B cell (primary cell): ENCODE results near the gene TGFBR1. TPM values are rescaled to one million over a fixed set of nuclear protein-coding genes. Genes with fewer than 3 reads are reported as not detected.
A peak's percentile ranks its signal among the peaks of the same experiment; 100 is the strongest.

ENCODE experiments used
- ATAC-seq: fragments of 200-7000 bp; cut with Tn5 transposase; one replicate; pipeline ENCODE4 v1.10.0; 2021; ENCODE audit warnings: low read depth, mild to moderate bottlenecking, moderate number of reproducible peaks, moderate library complexity
- CTCF ChIA-PET: fragments of 350-600 bp; sonication (Branson Sonifier 250); formaldehyde crosslinking; loops from one replicate; lab custom pipeline; 2021; ENCODE audit warnings: antibody characterized with exemption, inconsistent platforms; lab: Charles Lee
- POLR2A ChIA-PET: fragments of 350-600 bp; sonication (Branson Sonifier 250); formaldehyde crosslinking; loops from one replicate; lab custom pipeline; 2021; ENCODE audit warnings: antibody characterized with exemption; lab: Charles Lee
- DNase-seq: peaks from one replicate; pipeline ENCODE4 v3.0.0; 2013
- H2AFZ ChIP-seq: 2 replicates; pipeline ENCODE4 v1.6.1; 2012; ENCODE audit warnings: mild to moderate bottlenecking, low read depth, low read length; ENCODE audit not compliant: insufficient read depth, poor library complexity, severe bottlenecking
- H3K27ac ChIP-seq, 2 donors: 1 replicate in 1 of 2; 2 replicates in 1 of 2; pipeline ENCODE4 v1.5.1; 2012 to 2013; ENCODE audit warnings: low read length in 2 of 2, mild to moderate bottlenecking in 2 of 2, moderate library complexity in 1 of 2
- H3K27me3 ChIP-seq, 4 experiments: fragments of 200-600 bp in 1 of 4; sonication (generic) in 1 of 4; replicated peaks in 1 of 4; 1 replicate in 2 of 4; 2 replicates in 2 of 4; pipeline versions ENCODE4 v1.6.1 to v1.7.0; 2013 to 2016; ENCODE audit warnings: low read length in 3 of 4, mild to moderate bottlenecking in 2 of 4, mixed read lengths in 1 of 4, moderate library complexity in 1 of 4; ENCODE audit not compliant: insufficient read depth in 4 of 4, control insufficient read depth in 3 of 4; ENCODE audit errors: control extremely low read depth in 1 of 4
- H3K36me3 ChIP-seq, 2 experiments: replicated peaks in 1 of 2; 1 replicate in 1 of 2; 2 replicates in 1 of 2; pipeline versions ENCODE4 v1.6.1 to v1.7.1; 2013; ENCODE audit warnings: low read length in 1 of 2; ENCODE audit not compliant: insufficient read depth in 2 of 2, control insufficient read depth in 1 of 2; ENCODE audit errors: control extremely low read depth in 1 of 2, extremely low read depth in 1 of 2
- H3K4me1 ChIP-seq, 2 donors: fragments of 200-600 bp in 1 of 2; sonication (generic) in 1 of 2; 1 replicate in 1 of 2; 2 replicates in 1 of 2; pipeline versions ENCODE4 v1.5.1 to v1.6.1; 2013 to 2017; ENCODE audit warnings: low read length in 2 of 2; ENCODE audit not compliant: control insufficient read depth in 2 of 2, insufficient read depth in 2 of 2
- H3K4me2 ChIP-seq: replicated peaks from 2 replicates; pipeline ENCODE3; 2012; ENCODE audit warnings: mild to moderate bottlenecking, low read depth, low read length; ENCODE audit not compliant: poor library complexity, severe bottlenecking
- H3K4me3 ChIP-seq, 5 experiments: fragments of 200-600 bp in 1 of 5; sonication (generic) in 1 of 5; 1 replicate in 3 of 5; 2 replicates in 2 of 5; pipeline versions ENCODE4 v1.5.1 to v1.7.0; 2011 to 2016; ENCODE audit warnings: low read length in 4 of 5, mild to moderate bottlenecking in 4 of 5, low read depth in 2 of 5, control low read depth in 1 of 5, moderate library complexity in 1 of 5; ENCODE audit not compliant: insufficient read depth in 1 of 5; ENCODE audit errors: control extremely low read depth in 1 of 5, extremely low read depth in 1 of 5
- H3K79me2 ChIP-seq: fragments of 200-600 bp; sonication (generic); one replicate; pipeline ENCODE4 v1.6.0; 2016; ENCODE audit warnings: low read length; ENCODE audit not compliant: control insufficient read depth, insufficient read depth
- H3K9ac ChIP-seq: fragments of 200-600 bp; sonication (generic); 2 replicates; pipeline ENCODE4 v1.6.1; 2017; ENCODE audit warnings: mild to moderate bottlenecking, low read length, moderate library complexity
- H3K9me3 ChIP-seq, 3 donors: one replicate each; pipeline versions ENCODE4 v1.6.1 to v1.7.1; 2013; ENCODE audit warnings: low read length in 2 of 3; ENCODE audit not compliant: control insufficient read depth in 2 of 3, insufficient read depth in 1 of 3; ENCODE audit errors: control extremely low read depth in 1 of 3
- H4K20me1 ChIP-seq: 2 replicates; pipeline ENCODE4 v1.6.0; 2012; ENCODE audit warnings: mild to moderate bottlenecking, low read length; ENCODE audit not compliant: insufficient read depth, control insufficient read depth, poor library complexity, severe bottlenecking
- H3K27ac Mint-ChIP-seq: one replicate; pipeline ENCODE4 v1.8.0; 2021; ENCODE audit warnings: mixed read lengths
- H3K27me3 Mint-ChIP-seq: one replicate; pipeline ENCODE4 v1.8.0; 2021; ENCODE audit warnings: mixed read lengths
- H3K4me1 Mint-ChIP-seq: one replicate; pipeline ENCODE4 v1.8.0; 2021; ENCODE audit warnings: mixed read lengths
- H3K4me3 Mint-ChIP-seq: one replicate; pipeline ENCODE4 v1.8.0; 2021; ENCODE audit warnings: mixed read lengths
- H3K9me3 Mint-ChIP-seq: one replicate; pipeline ENCODE4 v1.8.0; 2022; ENCODE audit warnings: mixed read lengths; ENCODE audit not compliant: insufficient read depth
- EZH2 ChIP-seq: IDR thresholded peaks from 2 replicates; pipeline ENCODE4 v1.6.1; 2012; ENCODE audit warnings: borderline replicate concordance, low read depth, mild to moderate bottlenecking, moderate library complexity, low read length; ENCODE audit not compliant: insufficient read depth, poor library complexity, severe bottlenecking
- WGBS: methylation state at CpG from one replicate; pipeline ENCODE4 v1.1.5; 2013; ENCODE audit warnings: missing lambda C conversion rate; ENCODE audit not compliant: insufficient coverage; 5-methylcytosine and 5-hydroxymethylcytosine counted together
- intact Hi-C: fragments of 100-400 bp; cut with micrococcal nuclease; formaldehyde crosslinking; loops from one replicate; pipeline ENCODE4 v1.10.0; 2022
- polyA plus RNA-seq: library from polyadenylated mRNA; depleted of rRNA; stranded (reverse); fragments of >200 nt; gene quantifications from 2 replicates; pipeline ENCODE4 v1.2.3, GENCODE V29; 2012
- total RNA-seq, 2 donors: library from RNA; stranded (reverse); fragments of 120-200 nt in 1 of 2; gene quantifications; 1 replicate in 1 of 2; 2 replicates in 1 of 2; pipeline versions ENCODE4 v1.2.3 to v1.2.4, GENCODE V29; 2013 to 2022
- TF ChIP-seq, protein P1 (sequence below): fragments of 200-600 bp; IDR thresholded peaks from one replicate; pipeline ENCODE4 v1.8.0; 2022; ENCODE audit warnings: antibody characterized with exemption, mild to moderate bottlenecking

Gene TGFBR1
- total and polyA plus RNA-seq, 2 donors (not counting 1 experiment from before 2014, with no cell fraction given): 3.0 to 60.7 TPM

DNA sequence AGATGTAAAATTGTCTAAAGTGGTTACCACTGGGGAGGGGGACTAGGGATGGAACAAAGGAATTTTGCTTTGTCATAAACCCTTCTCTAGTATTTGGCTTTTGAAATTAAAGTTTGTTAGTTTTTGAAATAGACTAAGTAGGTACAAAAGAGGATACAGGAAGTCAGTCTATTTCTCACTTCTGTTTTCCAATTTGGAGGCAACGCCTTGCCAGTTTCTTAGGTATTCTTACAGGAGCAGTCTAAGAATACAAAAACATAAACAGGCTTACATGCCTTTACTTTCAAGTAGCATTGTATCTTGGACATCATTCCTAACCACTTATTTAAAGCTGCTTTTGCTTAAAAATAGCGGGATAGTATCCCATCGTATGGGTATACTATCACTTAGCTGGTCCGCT, 82.4 kb downstream of the TGFBR1 start:
- H3K27me3 ChIP-seq: no peaks in the 10 kb centered on the region
- Mint-ChIP-seq H3K27me3 (no peaks in the 10 kb centered on the region), H3K27ac (peak overlapping the region; percentile 38), H3K4me1 (peaks cover 73% of the 10 kb centered on the region), H3K9me3 (no peaks in the 10 kb centered on the region), H3K4me3 (peak overlapping the region; percentile 52)
- 0% methylated on average over 1 of the region's 4 CpGs for WGBS
- TF ChIP-seq, protein P1, sequence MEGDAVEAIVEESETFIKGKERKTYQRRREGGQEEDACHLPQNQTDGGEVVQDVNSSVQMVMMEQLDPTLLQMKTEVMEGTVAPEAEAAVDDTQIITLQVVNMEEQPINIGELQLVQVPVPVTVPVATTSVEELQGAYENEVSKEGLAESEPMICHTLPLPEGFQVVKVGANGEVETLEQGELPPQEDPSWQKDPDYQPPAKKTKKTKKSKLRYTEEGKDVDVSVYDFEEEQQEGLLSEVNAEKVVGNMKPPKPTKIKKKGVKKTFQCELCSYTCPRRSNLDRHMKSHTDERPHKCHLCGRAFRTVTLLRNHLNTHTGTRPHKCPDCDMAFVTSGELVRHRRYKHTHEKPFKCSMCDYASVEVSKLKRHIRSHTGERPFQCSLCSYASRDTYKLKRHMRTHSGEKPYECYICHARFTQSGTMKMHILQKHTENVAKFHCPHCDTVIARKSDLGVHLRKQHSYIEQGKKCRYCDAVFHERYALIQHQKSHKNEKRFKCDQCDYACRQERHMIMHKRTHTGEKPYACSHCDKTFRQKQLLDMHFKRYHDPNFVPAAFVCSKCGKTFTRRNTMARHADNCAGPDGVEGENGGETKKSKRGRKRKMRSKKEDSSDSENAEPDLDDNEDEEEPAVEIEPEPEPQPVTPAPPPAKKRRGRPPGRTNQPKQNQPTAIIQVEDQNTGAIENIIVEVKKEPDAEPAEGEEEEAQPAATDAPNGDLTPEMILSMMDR: no peak
- no peak for TF ChIP-seq EZH2
- DNase-seq (peak; percentile 54), ATAC-seq (no peak)
- H3K27ac ChIP-seq: peak overlapping the region in 1 of 2 donors; percentile 51
- intact Hi-C loops: loop anchor here (10.0 kb wide), 2 partner anchors 327 to 897 kb away; no protein-coding TSS in a partner anchor
- H3K4me1 ChIP-seq: peaks cover 36 to 47% of the 10 kb centered on the region in 2 donors
- peak overlapping the region in 1 of 5 experiments; percentile 30 for H3K4me3 ChIP-seq
- CTCF ChIA-PET: interaction anchor here (1.2 to 11.1 kb wide), 6 partner anchors 10 to 1138 kb away, joined by 3 to 185 read pairs (median 32); partner anchors contain the start of genes ALG2 and SEC61B
- H3K36me3 ChIP-seq: no peaks in the 10 kb centered on the region
- no peaks in the 10 kb centered on the region for H3K9me3 ChIP-seq
- H3K9ac ChIP-seq: peak overlapping the region; percentile 27
- H3K79me2 ChIP-seq: no peaks in the 10 kb centered on the region
- POLR2A ChIA-PET: interaction anchor here (1.9 kb wide), 1 partner anchor 34 kb away, joined by 6 read pairs; the partner anchor contains the start of genes ALG2 and SEC61B
- peak overlapping the region; percentile 50 for H3K4me2 ChIP-seq
- H4K20me1 ChIP-seq: no peaks in the 10 kb centered on the region
- no peak overlapping the region for H2AFZ ChIP-seq

DNA sequence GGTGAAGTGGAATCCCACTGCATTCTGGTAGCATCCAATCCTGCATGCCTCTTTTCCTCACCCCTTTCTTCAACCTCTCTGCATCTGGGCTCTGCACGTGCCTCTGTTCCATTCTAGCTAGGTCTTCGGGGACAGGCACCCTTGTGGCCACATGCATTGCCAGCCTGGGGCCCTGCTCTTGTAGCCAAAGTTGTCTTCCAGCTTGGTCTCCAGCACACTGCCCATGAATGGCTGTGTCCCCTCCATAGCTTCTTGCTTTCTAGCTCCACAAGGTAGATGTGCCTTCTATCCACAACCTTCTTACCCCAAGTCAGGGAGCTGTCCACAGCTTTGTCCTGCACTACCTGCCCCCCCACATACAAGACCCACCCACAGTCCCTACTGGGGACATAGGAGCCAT, 84.3 kb downstream of the TGFBR1 start:
- peaks cover 54% of the 10 kb centered on the region for H3K4me1 Mint-ChIP-seq
- CTCF ChIA-PET: interaction anchor here (0.8 to 11.1 kb wide), 5 partner anchors 8 to 44 kb away, joined by 3 to 185 read pairs (median 24); no protein-coding TSS in a partner anchor
- WGBS: 86% methylated on average over 2 of the region's 2 CpGs

More for the DNA sequence above, 84.3 kb downstream of the TGFBR1 start:
- Histone ChIP-seq H3K4me3 (no peak overlapping the region), H3K79me2 (no peaks in the 10 kb centered on the region), H3K9ac (no peak overlapping the region), H3K4me2 (no peak overlapping the region), H3K4me1 (peaks cover 32 to 42% of the 10 kb centered on the region in 2 donors), H4K20me1 (no peaks in the 10 kb centered on the region), H3K27ac (no peak overlapping the region), H3K9me3 (no peaks in the 10 kb centered on the region), H3K36me3 (no peaks in the 10 kb centered on the region), H2AFZ (no peak overlapping the region), H3K27me3 (no peaks in the 10 kb centered on the region)
- TF ChIP-seq, protein P1: no peak
- no peak for TF ChIP-seq EZH2
- peak overlapping the region; percentile 31 for H3K4me3 Mint-ChIP-seq
- H3K27me3 Mint-ChIP-seq: no peaks in the 10 kb centered on the region
- intact Hi-C loops: loop anchor here (10.0 kb wide), 2 partner anchors 326 to 896 kb away; no protein-coding TSS in a partner anchor
- peak overlapping the region; percentile 50 for H3K27ac Mint-ChIP-seq
- DNase-seq (no peak), ATAC-seq (no peak)
- no peaks in the 10 kb centered on the region for H3K9me3 Mint-ChIP-seq
- POLR2A ChIA-PET: no interaction called here
